ENCODE measurements around the gene SYT3.

The SYT3 gene

DNA sequence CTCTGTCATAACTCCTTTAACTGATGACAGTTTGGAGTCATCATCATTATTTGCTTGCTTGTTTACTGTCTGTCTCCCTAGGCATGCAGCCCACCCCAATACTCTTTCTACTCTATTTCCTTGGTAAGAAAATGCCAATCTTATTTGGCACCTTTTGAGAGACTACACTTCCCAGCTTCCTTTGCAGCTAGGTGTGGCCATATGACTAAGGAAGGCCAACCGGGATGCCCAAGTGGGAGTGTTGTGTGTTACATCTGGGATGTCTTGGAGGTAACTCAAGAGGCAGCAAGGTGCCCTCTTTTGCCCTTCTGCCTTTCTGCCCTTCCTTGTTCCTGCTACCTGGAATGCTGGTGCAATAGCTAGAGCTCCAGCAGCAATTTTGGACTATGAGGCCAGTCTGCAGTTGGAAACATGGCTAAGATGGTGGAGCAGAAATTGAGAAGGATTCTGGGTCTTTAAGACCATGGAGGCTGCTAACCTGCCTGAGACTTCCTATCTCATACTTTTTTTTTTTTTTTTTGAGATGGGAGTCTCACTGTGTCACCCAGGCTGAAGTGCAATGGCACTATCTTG, 37.0 kb upstream of the SYT3 start:
- TF ChIP-seq, protein P1, sequence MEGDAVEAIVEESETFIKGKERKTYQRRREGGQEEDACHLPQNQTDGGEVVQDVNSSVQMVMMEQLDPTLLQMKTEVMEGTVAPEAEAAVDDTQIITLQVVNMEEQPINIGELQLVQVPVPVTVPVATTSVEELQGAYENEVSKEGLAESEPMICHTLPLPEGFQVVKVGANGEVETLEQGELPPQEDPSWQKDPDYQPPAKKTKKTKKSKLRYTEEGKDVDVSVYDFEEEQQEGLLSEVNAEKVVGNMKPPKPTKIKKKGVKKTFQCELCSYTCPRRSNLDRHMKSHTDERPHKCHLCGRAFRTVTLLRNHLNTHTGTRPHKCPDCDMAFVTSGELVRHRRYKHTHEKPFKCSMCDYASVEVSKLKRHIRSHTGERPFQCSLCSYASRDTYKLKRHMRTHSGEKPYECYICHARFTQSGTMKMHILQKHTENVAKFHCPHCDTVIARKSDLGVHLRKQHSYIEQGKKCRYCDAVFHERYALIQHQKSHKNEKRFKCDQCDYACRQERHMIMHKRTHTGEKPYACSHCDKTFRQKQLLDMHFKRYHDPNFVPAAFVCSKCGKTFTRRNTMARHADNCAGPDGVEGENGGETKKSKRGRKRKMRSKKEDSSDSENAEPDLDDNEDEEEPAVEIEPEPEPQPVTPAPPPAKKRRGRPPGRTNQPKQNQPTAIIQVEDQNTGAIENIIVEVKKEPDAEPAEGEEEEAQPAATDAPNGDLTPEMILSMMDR (IDR thresholded peaks at IDR 0.05; ENCODE audit: low read depth, low read length): no peak
- H3K4me3 ChIP-seq (ENCODE audit: low read depth, low read length): no peak overlapping the region

DNA sequence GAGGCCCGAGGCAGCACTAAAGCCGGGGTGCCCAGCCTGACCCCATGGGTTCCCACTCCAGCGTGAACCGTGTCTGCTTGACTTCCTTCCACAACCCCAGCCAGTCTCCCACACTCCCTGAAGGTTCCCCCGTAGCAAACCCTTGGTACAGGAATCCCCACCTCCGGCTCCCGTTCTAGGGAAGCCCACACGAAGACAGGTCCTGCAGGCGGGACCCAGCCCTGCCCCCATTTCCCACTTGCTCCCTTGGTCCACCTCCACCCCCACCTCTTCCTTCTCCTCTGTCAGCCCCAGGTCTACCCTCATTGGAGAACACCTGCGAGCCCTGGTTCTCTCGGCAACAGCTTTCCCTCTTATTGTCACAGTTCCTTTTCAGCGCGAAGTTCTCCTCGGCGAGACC, 33.4 kb upstream of the SYT3 start:
- no peak overlapping the region for H3K4me3 ChIP-seq (ENCODE audit: low read depth, low read length)
- TF ChIP-seq, protein P1 (IDR thresholded peaks at IDR 0.05; ENCODE audit: low read depth, low read length): no peak

DNA sequence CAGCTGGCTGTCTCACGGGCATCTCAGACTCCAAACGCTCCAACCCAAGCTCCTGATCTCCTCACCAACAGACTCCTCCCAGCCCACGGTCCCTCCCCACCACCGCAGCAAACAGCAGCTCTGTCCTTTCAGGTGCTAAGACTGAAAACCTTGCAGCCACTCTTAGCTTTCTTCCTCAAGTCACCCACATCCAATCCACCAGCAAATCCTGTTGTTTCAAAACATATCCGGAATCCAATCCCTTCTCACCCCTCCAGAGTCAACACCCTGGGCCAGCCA, 30.4 kb upstream of the SYT3 start:
- TF ChIP-seq, protein P1 (IDR thresholded peaks at IDR 0.05; ENCODE audit: low read depth, low read length): no peak
- H3K4me3 ChIP-seq (ENCODE audit: low read depth, low read length): no peak overlapping the region

DNA sequence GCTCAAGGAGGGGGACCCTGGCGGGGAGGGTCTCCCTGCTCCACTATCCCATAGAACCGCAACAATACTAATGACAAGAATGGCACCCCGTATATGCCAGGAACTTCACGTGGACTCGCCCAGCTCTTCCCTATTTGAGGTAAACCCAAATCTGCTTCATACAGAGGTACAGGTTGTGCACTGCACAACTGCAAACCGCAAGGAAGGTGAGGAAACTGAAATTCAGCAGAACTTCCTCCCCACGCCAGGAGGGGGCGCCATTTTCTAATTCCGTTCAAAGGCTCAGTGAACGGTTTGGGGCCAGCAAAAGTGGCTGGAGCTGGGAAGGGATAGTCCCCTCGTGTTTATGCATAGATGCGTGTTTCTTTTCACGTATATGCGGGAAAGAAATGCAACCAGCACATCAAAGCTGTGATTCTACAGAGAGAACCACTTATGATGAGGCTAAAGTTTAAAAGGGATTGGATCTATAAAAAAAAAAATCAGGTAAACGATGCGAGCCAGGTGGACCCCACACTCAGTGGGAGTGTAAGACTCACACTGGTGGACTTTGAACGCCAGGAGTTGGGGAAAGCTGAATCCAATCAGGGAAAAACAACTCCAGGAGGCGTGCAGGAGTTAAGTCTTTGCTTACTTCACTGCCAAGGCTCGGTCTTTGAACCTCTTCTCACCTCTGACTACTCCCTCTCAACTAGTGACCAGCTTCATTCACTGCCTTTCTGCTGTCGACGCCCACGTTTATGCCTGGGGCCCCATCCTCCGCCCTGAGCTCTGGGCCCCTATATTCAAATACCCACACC, 29.8 kb upstream of the SYT3 start:
- TF ChIP-seq, protein P1 (IDR thresholded peaks at IDR 0.05; ENCODE audit: low read depth, low read length): peak; percentile 79
- no peak overlapping the region for H3K4me3 ChIP-seq (ENCODE audit: low read depth, low read length)

DNA sequence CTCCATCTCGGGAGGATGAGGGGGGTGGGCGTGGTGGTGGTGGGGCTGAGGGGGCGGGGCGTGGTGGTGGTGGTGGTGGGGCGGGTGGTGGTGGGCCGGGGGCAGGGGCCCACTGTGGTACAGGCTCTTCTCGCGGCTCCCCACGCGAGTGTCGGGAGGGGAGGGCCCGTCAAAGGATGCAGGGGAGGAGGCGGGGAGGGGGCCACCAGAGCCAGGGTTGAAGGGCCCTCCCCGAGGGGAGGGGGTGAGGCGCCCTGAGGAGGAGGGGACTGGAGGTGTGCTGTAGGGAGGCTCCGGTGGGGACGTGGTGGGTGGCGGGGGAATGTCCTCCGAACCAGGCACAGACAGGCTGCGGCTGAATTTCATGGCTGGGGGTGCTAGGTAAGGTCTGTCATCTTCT, 29.2 kb upstream of the SYT3 start:
- H3K4me3 ChIP-seq (ENCODE audit: low read depth, low read length): no peak overlapping the region
- TF ChIP-seq, protein P1 (IDR thresholded peaks at IDR 0.05; ENCODE audit: low read depth, low read length): no peak

DNA sequence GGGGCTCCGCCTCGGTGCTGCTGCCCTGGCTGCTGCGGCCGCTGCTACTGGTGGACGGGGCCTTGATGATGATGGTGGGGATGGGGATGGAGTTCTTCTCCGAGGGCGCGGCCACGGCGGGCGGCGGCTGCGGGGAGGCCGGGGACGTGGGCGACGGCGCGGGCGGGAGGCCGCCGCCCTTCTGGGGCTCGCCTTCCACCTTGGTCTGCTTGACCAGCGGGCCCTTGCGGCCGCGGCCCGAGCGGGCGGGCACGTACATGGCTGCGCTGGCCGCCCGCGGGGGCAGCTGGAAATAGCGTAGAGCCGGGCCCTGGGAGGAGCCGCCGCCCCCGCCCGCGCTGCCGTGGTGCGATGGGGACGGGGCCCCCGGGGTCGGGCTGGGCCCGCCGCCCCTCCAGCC, 28.7 kb upstream of the SYT3 start:
- H3K4me3 ChIP-seq (ENCODE audit: low read depth, low read length): no peak overlapping the region
- TF ChIP-seq, protein P1 (IDR thresholded peaks at IDR 0.05; ENCODE audit: low read depth, low read length): no peak

DNA sequence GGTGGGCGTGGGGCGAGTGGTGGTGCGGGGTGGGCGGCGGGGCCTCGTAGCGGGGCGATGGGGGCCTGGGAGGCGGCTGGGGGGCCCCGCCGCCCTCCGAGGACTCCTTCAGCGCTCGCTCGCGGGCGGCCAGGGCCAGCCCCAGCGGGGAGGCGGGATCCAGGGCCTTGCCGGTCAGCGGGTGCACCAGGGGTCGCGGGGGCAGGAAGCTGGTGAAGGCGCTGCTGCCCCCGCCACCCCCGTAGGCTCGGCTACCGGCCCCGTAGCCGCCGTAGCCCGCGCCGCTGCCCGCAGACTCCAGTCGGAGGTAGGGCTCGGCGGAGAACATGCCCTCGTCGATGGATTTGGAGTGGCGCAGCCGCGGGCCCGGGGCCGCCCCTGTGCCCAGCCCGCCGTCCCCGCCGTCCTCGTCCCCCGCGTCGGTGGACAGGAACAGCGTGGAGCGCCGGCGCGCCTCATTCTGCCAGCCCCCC, 28.1 kb upstream of the SYT3 start:
- TF ChIP-seq, protein P1 (IDR thresholded peaks at IDR 0.05; ENCODE audit: low read depth, low read length): no peak
- H3K4me3 ChIP-seq (ENCODE audit: low read depth, low read length): no peak overlapping the region
